GM23338 (cell line): ENCODE results near the gene BLOC1S6.

Experiments
- CTCF ChIP-seq, 2 experiments: fragments of 200-600 bp in 1 of 2; sonication (generic) in 1 of 2; conservative IDR thresholded peaks; 2 replicates each; pipeline versions ENCODE4 v1.5.1 to v1.6.1; 2016 to 2017; ENCODE audit warnings: antibody characterized with exemption in 2 of 2, low read depth in 2 of 2, mild to moderate bottlenecking in 2 of 2, moderate library complexity in 1 of 2
- ETS1 ChIP-seq: IDR thresholded peaks from 2 replicates; pipeline ENCODE4 v1.6.1; 2016; ENCODE audit warnings: antibody characterized with exemption
- EZH2 ChIP-seq: fragments of 200-600 bp; sonication (generic); IDR thresholded peaks from one replicate; pipeline ENCODE4 v1.8.0; 2017; ENCODE audit warnings: antibody characterized with exemption, mild to moderate bottlenecking, low read depth; ENCODE audit not compliant: unreplicated experiment
- EZH2phosphoT487 ChIP-seq: fragments of 200-600 bp; sonication (generic); IDR thresholded peaks from one replicate; pipeline ENCODE4 v1.8.1; 2018; ENCODE audit warnings: antibody characterized with exemption; ENCODE audit not compliant: unreplicated experiment
- JUNB ChIP-seq: IDR thresholded peaks from one replicate; pipeline ENCODE4 v1.6.1; 2016; ENCODE audit warnings: antibody characterized with exemption; ENCODE audit not compliant: unreplicated experiment
- NANOG ChIP-seq: IDR thresholded peaks from 2 replicates; pipeline ENCODE4 v1.6.1; 2016; ENCODE audit warnings: antibody characterized with exemption, borderline replicate concordance
- POLR2AphosphoS5 ChIP-seq: IDR thresholded peaks from 2 replicates; pipeline ENCODE4 v1.6.1; 2016; ENCODE audit warnings: antibody characterized with exemption, low read depth
- REST ChIP-seq: IDR thresholded peaks from one replicate; pipeline ENCODE4 v1.6.1; 2018; ENCODE audit warnings: antibody characterized with exemption; ENCODE audit not compliant: unreplicated experiment
- STAT1 ChIP-seq: IDR thresholded peaks from one replicate; pipeline ENCODE4 v1.6.1; 2016; ENCODE audit warnings: antibody characterized with exemption; ENCODE audit not compliant: unreplicated experiment
- ZNF331 ChIP-seq: fragments of 250-450 bp; sonication (Bioruptor Pico); IDR thresholded peaks from 2 replicates; pipeline ENCODE4 v1.5.0; 2020; ENCODE audit warnings: low read depth, mild to moderate bottlenecking, moderate library complexity
- ZNF462 ChIP-seq: fragments of 250-450 bp; sonication (Bioruptor Pico); IDR thresholded peaks from 2 replicates; pipeline ENCODE4 v1.5.0; 2020; ENCODE audit warnings: mild to moderate bottlenecking, moderate library complexity

GRCh38 chr15:45587095-45587862 lies at the start of gene BLOC1S6:
- TF ChIP-seq CTCF (conservative IDR thresholded peaks at IDR 0.05; ENCODE audit: low read depth in 2 of 2) (no peak), JUNB (no peak), POLR2AphosphoS5 (peak; percentile 70), REST (no peak), EZH2 (no peak), NANOG (no peak), ZNF331 (no peak), EZH2phosphoT487 (no peak), ETS1 (no peak), ZNF462 (no peak), STAT1 (no peak)
